GM12872 (cell line): ENCODE results near the gene RNF43.

Experiments
- TF ChIP-seq, protein P1 (sequence below): IDR thresholded peaks from 3 replicates; pipeline ENCODE4 v1.5.1; 2011; ENCODE audit warnings: low read depth, mild to moderate bottlenecking, low read length, moderate library complexity; ENCODE audit not compliant: insufficient read depth

The RNF43 gene

GRCh38 chr17:58403311-58403710, 14.0 kb downstream of the RNF43 start:
- TF ChIP-seq, protein P1, sequence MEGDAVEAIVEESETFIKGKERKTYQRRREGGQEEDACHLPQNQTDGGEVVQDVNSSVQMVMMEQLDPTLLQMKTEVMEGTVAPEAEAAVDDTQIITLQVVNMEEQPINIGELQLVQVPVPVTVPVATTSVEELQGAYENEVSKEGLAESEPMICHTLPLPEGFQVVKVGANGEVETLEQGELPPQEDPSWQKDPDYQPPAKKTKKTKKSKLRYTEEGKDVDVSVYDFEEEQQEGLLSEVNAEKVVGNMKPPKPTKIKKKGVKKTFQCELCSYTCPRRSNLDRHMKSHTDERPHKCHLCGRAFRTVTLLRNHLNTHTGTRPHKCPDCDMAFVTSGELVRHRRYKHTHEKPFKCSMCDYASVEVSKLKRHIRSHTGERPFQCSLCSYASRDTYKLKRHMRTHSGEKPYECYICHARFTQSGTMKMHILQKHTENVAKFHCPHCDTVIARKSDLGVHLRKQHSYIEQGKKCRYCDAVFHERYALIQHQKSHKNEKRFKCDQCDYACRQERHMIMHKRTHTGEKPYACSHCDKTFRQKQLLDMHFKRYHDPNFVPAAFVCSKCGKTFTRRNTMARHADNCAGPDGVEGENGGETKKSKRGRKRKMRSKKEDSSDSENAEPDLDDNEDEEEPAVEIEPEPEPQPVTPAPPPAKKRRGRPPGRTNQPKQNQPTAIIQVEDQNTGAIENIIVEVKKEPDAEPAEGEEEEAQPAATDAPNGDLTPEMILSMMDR = no peak

DNA sequence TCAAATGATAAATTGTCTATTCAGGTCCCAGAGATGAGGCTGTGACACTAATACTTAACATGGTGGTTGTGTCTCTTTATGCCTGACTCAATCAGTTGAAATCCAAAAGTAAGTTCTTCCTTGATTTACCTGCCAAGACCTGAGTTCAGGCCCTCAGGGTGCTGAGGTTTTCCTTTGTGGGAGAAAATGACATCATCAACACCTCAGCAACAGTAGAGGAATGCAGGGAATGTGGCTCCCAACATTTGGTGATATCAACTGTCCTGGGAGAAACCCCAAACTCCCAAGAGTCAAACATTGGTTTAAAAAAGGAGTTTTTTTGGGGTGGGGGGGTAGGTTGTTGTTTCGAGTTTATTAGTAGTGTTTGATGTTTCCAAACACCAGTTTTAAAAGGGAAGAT, 14.7 kb downstream of the RNF43 start:
- TF ChIP-seq, protein P1 = no peak

DNA sequence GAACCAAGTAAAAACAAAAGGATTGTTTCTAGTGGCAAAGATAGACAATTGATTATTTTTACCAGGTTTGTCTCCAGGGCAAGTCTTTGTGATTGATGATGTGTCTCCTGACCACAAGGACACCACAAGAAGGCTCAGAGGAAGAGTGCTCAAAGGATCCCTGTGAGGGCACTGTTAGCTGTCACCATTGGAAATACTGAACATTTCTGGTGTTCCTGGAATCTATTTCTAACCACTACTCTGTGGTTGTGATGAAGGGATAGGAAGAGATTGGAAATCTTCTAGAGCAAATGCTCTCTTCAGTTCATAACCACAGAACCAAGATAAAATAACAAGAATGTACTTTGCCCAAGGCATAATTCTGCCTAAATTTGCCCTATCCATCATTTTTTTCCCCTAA, 15.3 kb downstream of the RNF43 start:
- TF ChIP-seq, protein P1 = no peak

- TF ChIP-seq, protein P1 = no peak
Measured at GRCh38 chr17:58401287-58401686, 16.0 kb downstream of the RNF43 start.

DNA sequence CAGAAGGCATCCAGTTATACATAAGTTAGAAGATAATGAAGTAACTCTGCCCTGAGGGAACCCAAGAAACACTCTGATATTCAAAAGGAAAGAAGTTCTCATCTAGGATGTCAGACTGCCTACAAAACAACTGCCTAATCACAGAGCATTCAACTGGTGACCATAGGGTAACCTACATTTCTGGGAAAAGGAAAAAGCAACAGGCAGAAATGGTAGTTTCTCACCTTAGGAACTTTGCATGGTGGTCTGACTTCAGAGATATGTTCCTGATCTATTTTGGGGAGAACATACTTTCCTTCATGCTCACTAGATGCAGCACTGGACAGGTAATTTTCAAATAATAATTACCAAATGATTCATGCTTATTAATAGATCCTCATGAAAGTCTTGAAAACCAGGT, 16.5 kb downstream of the RNF43 start:
- TF ChIP-seq, protein P1 = no peak

DNA sequence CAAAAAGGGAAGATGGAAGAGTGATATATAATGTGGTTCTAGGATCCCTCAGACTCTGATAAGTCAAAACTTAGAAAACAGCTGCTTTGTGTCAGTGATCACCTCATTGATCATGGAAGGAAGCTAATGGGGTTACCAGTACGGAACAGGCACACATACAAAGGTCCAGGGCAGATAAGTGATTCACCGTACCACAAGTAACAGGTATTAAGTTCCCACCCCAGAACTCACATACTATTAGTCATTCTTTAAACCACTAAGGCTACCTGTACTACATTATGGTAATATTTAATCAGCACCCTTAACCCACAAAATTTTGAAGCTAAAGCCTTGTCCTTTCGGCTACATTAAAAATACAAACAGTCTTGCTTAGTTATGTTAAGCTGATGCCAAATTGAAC, 17.4 kb downstream of the RNF43 start:
- TF ChIP-seq, protein P1 = no peak

DNA sequence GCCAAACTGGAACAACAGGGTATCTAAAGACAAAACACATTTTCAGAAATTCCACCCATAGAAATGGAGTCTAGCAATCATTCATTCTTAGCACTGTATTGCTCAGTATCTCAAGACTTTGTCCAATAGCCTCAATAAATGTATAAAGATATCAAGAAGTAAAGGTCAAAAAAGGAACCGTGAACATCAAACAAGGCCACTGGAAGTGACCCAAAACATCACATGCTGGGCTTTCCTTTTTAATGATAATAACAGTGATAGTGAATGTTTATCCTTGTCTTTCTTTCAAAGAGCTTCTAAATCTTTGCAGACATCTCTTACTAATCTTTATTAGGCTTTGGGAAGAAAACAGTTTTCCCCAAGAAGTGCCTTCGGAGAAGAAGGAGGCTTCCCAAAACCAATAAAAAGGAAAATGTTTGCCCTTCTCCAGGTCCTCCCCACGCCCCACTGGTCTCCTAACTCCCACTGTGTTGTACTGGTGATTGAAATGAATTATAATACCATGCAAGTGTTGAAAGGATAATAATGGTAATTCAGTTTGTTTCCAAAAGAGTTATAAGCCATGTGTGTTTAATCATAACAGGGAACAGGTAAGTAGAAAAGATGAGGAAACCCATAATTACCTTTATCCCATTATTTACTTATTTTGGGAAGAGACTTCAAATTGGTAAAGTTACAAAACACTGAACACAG, 18.6 kb downstream of the RNF43 start:
- TF ChIP-seq, protein P1 = no peak
